ACC112 (cell line): ENCODE results near the gene OR4D6.
"Not testable (repeated sequence)": the region's sequence is repeated elsewhere in the genome, so short reads cannot be mapped to it uniquely, and the experiment has no call there.

ENCODE experiments used
- H2AFZ ChIP-seq: fragments of 200-600 bp; sonication (generic); one replicate; pipeline ENCODE4 v1.6.0; 2017; ENCODE audit warnings: antibody characterized with exemption, low read length; ENCODE audit not compliant: unreplicated experiment
- H3K27ac ChIP-seq: fragments of 200-600 bp; sonication (generic); 2 replicates; pipeline ENCODE4 v1.5.1; 2014; ENCODE audit warnings: low read depth, mild to moderate bottlenecking, antibody characterized with exemption, low read length, moderate library complexity
- H3K27me3 ChIP-seq: fragments of 200-600 bp; sonication (generic); 2 replicates; pipeline ENCODE4 v1.6.1; 2014; ENCODE audit warnings: mild to moderate bottlenecking, antibody characterized with exemption, low read length, moderate library complexity, mixed read lengths; ENCODE audit not compliant: insufficient read depth
- H3K36me3 ChIP-seq: fragments of 200-600 bp; sonication (generic); 2 replicates; pipeline ENCODE4 v1.6.1; 2016; ENCODE audit warnings: mild to moderate bottlenecking, antibody characterized with exemption, low read length, moderate library complexity, mixed read lengths; ENCODE audit not compliant: insufficient read depth
- H3K4me1 ChIP-seq: fragments of 200-600 bp; sonication (generic); one replicate; pipeline ENCODE4 v1.6.1; 2016; ENCODE audit warnings: low read length, mixed read lengths; ENCODE audit not compliant: insufficient read depth, unreplicated experiment, control insufficient read depth
- H3K4me3 ChIP-seq: fragments of 200-600 bp; sonication (generic); 2 replicates; pipeline ENCODE4 v1.5.1; 2014; ENCODE audit warnings: mild to moderate bottlenecking, low read depth, low read length
- H3K79me2 ChIP-seq: fragments of 200-600 bp; sonication (generic); one replicate; pipeline ENCODE4 v1.6.0; 2016; ENCODE audit warnings: low read length; ENCODE audit not compliant: control insufficient read depth, unreplicated experiment, insufficient read depth

OR4D6 gene

DNA sequence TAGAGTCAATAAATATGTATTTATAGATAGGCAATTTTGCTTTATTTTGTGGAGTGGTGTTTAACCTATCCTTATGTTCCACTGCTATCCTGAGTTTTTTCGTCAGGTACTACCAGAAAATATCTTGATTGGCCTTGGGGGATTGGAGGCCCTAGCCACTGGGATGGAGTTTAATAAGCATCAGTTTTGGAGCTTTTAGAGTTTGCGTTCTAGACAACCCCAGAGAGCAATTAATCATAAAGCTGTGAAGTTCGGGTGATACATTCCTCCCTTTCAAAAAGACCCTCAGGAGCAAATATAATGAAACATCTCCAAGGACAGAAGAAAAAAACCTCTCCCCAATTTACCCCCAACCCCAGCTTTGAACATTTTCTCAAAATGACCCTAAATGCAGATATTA, 20.6 kb upstream of the OR4D6 start, which contains the start of gene OR5A1:
Gene OR5A1, plus strand, starts transcription at position 301 of the 400 bp plus-strand sequence. CDS start 6,700 bp downstream, outside the sequence.
- Histone ChIP-seq H3K36me3 (no peaks in the 10 kb centered on the region), H3K79me2 (no peaks in the 10 kb centered on the region), H3K27ac (no peak within 1 kb of the TSS), H3K4me3 (no peak within 1 kb of the TSS), H3K4me1 (no peaks in the 10 kb centered on the region), H3K27me3 (peaks cover 92% of the 10 kb centered on the region), H2AFZ (no peak within 1 kb of the TSS)

DNA sequence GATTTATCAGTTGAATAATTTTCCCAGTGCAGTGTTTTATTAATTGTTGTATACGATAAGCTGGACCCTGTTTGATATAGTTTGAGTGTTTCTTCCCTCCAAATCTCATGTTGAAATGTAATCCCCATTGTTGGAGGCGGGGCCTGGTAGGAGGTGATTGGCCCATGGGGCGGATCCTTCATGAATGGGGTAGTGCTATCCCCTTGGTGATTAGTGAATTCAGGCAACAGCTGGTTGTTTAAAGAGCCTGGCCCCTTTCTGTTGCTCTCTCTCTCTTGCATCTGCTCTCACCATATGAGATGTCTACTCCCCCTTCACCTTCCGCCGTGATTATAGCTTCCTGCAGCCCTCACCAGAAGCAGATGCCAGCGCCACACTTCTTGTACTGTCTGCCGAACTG, 19.0 kb upstream of the OR4D6 start:
- H3K27me3 ChIP-seq, result peaks cover 81% of the 10 kb centered on the region
- H3K4me3 ChIP-seq, result no peak overlapping the region
- H3K4me1 ChIP-seq, result no peaks in the 10 kb centered on the region
- H3K36me3 ChIP-seq, result no peaks in the 10 kb centered on the region
- no peak overlapping the region for H2AFZ ChIP-seq
- no peaks in the 10 kb centered on the region for H3K79me2 ChIP-seq
- no peak overlapping the region for H3K27ac ChIP-seq

DNA sequence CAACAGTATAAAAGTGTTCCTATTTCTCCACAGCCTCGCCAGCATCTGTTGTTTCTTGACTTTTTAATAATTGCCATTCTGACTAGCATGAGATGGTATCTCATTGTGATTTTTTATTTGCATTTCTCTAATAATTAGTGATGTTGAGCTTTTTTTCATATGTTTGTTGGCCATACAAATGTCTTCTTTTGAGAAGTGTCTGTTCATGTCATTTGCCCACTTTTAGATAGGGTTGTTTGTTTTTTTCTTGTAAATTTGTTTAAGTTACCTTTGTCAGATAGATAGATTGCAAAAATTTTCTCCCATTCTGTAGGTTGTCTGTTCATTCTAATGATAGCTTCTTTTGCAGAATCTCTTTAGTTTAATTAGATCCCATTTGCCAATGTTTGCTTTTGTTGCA, 11.1 kb upstream of the OR4D6 start:
- not testable (repeated sequence) for H3K79me2 ChIP-seq, H3K27ac ChIP-seq, H3K4me1 ChIP-seq, H2AFZ ChIP-seq, H3K36me3 ChIP-seq, H3K4me3 ChIP-seq
- peaks cover 12% of the 10 kb centered on the region for H3K27me3 ChIP-seq

DNA sequence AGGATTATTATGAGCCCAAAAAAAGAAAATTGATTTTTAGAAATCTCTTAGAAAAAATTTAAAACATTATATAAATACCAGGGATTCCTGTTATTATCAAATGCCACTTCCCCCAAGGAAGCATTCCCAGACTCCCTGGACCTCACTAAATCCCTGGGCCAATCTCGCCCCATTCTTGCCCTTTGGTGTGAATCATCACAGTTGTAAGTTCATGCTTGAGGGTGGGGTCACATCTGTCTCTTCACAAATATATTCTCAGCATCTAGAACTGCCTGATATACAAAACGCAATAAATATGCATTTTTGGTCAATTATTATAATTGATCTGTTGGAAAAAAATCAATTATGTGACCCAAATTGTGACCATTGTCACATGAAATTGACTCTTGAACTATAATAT, 8.3 kb upstream of the OR4D6 start:
- no peak overlapping the region for H3K4me3 ChIP-seq
- H3K4me1 ChIP-seq, result no peaks in the 10 kb centered on the region
- peaks cover 8% of the 10 kb centered on the region; the same call in 1 of the 2 replicates for H3K27me3 ChIP-seq
- H3K36me3 ChIP-seq, result no peaks in the 10 kb centered on the region
- H3K27ac ChIP-seq, result no peak overlapping the region
- no peaks in the 10 kb centered on the region for H3K79me2 ChIP-seq
- no peak overlapping the region for H2AFZ ChIP-seq

DNA sequence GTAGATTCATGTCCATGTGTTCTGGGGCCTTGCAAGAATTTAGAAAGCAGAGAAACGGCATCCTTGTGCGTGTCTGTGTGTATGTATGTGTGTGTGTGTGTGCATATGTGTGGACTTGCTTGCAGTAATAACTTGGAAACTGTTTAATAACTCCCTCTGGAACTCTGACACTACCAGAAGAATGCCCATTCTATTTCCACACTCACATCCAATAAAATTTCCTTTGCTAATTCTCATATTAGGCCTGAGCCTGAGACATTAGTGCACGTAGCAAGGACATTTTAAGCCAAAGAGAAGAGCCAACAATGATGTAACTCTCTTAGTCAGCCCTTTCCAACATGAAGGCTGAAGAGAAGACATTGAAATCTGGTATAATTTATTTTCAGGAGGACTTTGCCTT, 3.2 kb downstream of the OR4D6 start:
- Histone ChIP-seq H3K4me3 (no peak overlapping the region), H3K4me1 (no peaks in the 10 kb centered on the region), H2AFZ (no peak overlapping the region), H3K27ac (no peak overlapping the region), H3K36me3 (no peaks in the 10 kb centered on the region), H3K79me2 (no peaks in the 10 kb centered on the region), H3K27me3 (peaks cover 37% of the 10 kb centered on the region)

DNA sequence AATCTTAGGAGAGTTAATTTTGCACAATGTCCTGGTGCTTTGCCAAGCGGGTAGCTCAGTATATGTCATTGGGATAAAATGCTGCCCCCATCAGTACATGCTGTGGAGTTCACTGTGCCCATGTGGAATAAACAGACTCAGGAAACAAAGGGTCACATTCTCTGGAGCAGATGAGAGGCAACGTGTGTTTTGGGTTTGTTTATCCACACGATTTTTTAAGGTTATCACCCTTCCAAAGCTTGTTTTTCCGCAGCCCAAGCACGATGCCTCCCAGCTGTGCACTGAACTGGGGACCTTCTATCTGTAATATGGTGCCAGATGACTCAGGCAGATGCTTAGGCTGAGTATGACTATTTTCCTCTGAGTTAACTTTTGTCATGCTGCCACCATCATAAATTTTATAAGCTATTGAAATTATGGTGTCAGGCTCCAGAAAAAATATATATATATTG, 6.5 kb downstream of the OR4D6 start:
- Histone ChIP-seq H3K4me3 (no peak overlapping the region), H3K36me3 (no peaks in the 10 kb centered on the region), H2AFZ (no peak overlapping the region), H3K4me1 (no peaks in the 10 kb centered on the region), H3K27me3 (peaks cover 9% of the 10 kb centered on the region; the same call in 1 of the 2 replicates), H3K27ac (no peak overlapping the region), H3K79me2 (no peaks in the 10 kb centered on the region)

DNA sequence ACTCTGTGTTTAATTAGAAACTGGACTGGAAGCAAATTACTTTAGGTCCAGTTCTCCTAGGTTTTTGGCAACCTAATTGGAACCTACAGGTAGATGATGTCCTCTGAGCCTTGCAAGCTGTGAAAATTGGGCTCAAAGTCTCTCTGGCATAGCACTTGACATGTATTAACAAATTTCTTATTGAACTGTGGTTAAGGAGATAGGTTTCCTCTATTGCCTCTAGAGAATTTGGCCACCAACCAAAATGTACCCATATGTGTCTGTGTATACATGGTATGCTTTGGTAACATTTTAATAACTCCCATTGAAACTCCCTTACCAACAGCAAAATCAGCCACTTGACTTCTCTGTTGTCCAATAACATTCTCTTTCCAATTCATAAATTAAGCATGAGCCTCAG, 16.3 kb downstream of the OR4D6 start, which contains the start of gene OR4D10:
Gene OR4D10, plus strand, starts transcription at position 301 of the 400 bp plus-strand sequence. CDS start 4,115 bp downstream, outside the sequence.
- no peaks in the 10 kb centered on the region for H3K79me2 ChIP-seq
- no peak within 1 kb of the TSS for H3K4me3 ChIP-seq
- no peaks in the 10 kb centered on the region for H3K36me3 ChIP-seq
- no peak within 1 kb of the TSS for H2AFZ ChIP-seq
- no peak within 1 kb of the TSS for H3K27ac ChIP-seq
- H3K4me1 ChIP-seq, result no peaks in the 10 kb centered on the region
- peaks cover 52% of the 10 kb centered on the region for H3K27me3 ChIP-seq

DNA sequence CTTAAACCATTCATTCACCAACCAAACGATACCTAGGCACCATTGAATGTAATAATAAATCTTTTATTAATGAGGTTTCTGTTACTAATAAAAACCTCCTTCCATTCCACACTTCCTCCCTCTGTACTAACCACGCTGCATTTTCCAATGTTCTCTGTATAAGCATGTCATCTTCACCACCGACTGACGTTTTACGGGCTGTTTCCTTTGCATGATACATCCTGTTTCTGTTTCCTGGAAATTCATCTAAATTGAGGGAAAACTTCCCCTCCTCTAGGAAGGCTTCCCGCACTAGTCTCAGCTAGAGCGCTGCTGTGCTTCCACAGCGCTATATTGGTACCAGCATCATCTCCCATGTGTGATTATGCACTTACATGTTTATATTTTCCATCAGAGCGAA, 18.4 kb downstream of the OR4D6 start:
- Histone ChIP-seq H2AFZ (no peak overlapping the region), H3K36me3 (no peaks in the 10 kb centered on the region), H3K4me1 (no peaks in the 10 kb centered on the region)

DNA sequence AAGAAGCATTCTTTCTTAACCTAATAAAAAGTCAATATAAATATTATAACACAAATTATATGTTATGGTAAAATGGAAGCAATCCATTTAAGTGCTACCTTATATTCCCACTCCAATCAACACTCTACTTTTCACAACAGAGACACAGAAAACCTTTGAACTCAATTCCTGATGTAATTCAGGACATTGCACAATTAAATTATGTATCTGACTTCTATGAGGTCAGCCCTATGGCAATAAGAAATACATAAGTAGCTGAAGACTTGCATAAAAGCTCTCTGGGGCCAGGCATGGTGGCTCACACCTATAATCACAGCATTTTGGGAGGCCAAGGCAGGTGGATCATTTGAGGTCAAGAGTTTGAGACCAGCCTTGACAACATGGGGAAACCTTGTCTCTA, 23.1 kb downstream of the OR4D6 start:
- Histone ChIP-seq H3K4me1 (no peaks in the 10 kb centered on the region), H3K4me3 (no peak overlapping the region), H3K79me2 (no peaks in the 10 kb centered on the region), H2AFZ (no peak overlapping the region), H3K36me3 (no peaks in the 10 kb centered on the region), H3K27me3 (peaks cover 37% of the 10 kb centered on the region), H3K27ac (no peak overlapping the region)

More for the DNA sequence above, 18.4 kb downstream of the OR4D6 start:
- Histone ChIP-seq H3K4me3 (no peak overlapping the region), H3K27me3 (peaks cover 59% of the 10 kb centered on the region), H3K27ac (no peak overlapping the region), H3K79me2 (no peaks in the 10 kb centered on the region)

DNA sequence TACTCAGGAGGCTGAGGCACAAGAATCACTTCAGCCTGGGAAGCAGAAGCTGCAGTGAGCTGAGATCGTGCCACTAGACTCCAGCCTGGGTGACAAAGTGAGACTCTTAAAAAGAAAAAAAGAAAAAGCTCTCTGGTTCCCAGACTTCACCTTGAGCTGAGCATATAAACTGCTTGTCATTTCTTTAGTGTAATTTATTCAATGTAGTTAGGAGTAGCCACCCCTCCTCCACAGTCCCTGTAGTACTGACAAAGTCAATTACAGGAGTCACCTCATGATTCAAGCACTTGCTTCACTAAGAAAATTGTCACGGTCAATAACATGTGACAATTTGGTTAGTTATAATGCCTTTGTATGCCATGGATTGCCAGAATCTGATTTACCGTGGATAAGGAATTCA, 23.6 kb downstream of the OR4D6 start:
- Histone ChIP-seq H3K4me1 (no peaks in the 10 kb centered on the region), H3K27me3 (peaks cover 35% of the 10 kb centered on the region), H3K27ac (no peak overlapping the region), H3K79me2 (no peaks in the 10 kb centered on the region), H2AFZ (no peak overlapping the region), H3K36me3 (no peaks in the 10 kb centered on the region), H3K4me3 (no peak overlapping the region)

DNA sequence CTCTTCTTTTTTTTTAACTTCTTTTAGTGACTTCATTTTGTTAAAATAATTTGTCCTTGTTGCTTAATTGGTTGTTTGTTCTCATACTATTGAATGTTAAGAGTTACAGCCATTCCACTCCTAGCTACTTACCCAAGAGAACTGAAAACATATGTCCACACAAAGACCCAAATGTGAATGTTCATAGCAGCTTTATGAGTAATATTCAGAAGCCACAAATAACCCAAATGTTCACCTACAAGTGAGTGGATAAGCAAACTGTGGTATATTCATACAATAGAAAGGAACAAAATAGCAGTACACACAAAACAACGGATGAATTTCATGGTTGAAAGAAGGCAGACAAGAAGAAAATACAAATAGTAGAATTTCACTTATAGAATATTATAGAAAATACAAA, 45.2 kb downstream of the OR4D6 start:
- no peaks in the 10 kb centered on the region for H3K79me2 ChIP-seq
- H3K27me3 ChIP-seq, result peaks cover 55% of the 10 kb centered on the region
- H3K4me3 ChIP-seq, result no peak overlapping the region
- H3K4me1 ChIP-seq, result no peaks in the 10 kb centered on the region
- no peak overlapping the region for H2AFZ ChIP-seq
- no peak overlapping the region for H3K27ac ChIP-seq
- H3K36me3 ChIP-seq, result no peaks in the 10 kb centered on the region
